OCI-M2 (cell line): ENCODE data around the gene OR52I2.

ENCODE experiments used
- DNase-seq: peaks from one replicate; lab custom pipeline; 2025; ENCODE audit not compliant: unreplicated experiment; lab: John Stamatoyannopoulos, UW

The OR52I2 gene

DNA sequence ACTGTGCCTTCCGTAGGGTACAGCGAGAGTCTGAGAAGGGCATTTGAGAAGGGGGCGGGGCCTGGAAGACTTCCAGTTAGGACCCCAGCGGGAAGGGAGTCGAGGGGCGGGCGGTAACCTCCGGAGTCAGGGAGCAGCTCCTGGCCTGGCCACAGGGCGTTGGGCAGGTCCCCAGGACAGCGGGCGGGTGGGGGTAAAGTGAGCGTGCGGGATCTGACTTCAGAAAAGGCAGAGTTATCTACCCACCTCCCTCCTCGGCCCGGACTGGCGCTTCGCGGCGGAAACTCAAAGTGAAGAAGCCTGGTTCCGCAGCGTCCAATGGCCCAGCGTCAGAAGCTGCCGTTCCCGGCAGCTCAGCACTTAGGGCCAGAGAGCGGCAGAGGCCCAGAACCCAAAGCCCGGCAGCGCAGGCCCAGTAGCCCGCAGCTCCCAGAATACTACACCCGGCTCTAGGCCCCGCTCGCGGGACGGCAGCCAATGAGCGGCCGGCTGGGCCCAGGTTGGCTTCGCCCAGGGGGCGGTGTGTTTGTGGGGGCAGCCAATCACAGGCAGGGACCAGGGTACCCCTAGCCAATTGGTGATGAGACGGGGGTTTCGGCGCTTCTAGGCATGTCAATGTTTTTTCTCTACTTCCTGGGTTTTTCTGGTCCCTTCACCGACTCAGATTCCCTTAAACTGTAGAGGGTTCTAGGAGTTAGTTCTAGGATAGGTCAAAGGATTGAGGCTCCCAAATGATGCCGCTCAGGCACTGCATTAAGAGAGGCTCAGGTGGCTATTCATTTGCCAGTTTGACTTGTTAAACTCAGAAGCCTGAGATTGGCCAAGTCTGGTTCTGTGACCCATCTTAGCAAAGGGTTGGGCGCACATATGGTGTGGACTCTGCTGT is 26.5 kb downstream of the OR52I2 start, which contains the start of gene TRIM68:
Gene TRIM68, minus strand, starts transcription at position 451 of the 886 bp plus-strand sequence. CDS start 2,727 bp downstream, outside the sequence.
- DNase-seq, result peak; percentile 71

- DNase-seq, result no peak
Observed at GRCh38 chr11:4610258-4610935, 28.9 kb downstream of the OR52I2 start.

DNA sequence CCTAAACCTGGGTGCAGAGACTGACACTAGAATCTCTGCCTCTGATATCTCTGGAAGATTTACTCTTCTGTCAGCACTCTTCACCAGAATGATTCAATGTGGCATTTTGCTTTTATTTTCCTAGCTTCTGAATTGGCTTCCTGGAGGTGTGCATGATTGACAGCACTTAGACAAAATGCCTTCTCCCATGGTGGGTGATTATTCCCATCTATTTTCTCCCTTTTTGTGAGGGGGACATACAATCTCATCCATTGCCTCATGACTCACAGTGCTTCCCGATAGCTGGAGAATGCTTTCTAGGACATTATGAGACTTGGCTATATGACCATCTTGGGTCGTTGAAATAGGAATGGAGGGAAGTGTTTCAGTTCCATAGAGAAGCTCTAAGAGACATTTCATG is 30.4 kb downstream of the OR52I2 start:
- no peak for DNase-seq

GRCh38 chr11:4615856-4616444 is 34.4 kb downstream of the OR52I2 start:
- no peak for DNase-seq

GRCh38 chr11:4619514-4619913 is 38.0 kb downstream of the OR52I2 start:
- no peak for DNase-seq

DNA sequence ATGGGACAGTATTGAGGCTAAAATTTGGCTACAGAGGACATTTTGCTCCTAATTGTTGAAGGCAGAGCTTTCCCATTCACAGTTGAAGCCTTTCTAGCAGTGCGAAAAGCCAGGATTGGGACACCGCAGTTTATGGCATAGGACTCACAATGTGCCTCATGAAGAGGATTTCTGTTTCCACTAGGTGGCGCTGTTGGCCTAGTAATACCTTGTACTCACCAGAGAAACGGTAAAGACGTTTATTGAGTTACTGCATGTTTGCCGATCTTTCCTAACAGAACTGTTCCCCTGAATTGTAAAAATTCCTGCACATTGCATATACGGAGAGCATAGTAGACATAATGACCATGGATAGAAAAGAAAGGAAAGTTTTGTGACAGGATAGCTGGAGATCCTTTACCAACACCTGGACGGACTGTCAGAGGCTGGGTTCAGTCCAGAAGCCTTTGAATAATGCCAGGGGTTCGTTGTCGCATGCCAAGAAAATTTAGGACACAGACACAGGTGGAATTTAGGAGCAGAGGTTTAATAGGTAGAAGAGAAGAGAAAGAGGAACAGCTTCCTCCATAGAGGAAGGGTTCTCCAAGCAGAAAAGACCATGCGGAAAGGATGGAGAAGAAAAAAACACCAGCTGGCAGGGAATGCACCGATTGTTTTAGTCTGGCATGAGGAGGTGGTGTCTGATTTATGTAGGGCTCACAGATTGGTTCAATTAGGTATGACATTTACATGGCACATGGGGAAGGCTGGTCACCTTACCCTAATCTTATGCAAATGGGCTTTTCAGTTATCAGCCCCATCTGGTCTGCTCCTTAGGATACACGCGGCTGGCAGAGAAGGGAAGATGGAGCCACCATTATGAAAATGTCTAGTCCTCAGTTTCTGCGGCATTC is 44.9 kb downstream of the OR52I2 start:
- peak; percentile 45 for DNase-seq

DNA sequence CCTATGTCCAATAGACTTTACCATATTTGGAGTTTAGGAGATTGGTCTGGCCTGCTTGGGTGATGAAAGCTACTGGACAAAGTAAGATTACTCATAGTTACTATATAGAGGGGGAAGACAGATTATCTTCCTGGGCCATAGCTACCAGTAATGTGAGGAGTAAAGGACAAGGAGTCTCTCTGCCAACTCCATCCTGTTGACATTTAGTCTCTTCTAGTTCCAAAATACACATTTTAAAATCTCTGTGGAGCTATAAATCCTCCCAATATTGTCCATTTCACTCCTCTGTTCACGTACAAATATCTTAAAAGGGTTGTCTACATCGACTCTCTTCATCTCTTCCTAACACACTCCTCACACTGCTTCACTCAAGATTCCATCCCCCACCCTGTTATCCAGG is 54.6 kb downstream of the OR52I2 start:
- no peak for DNase-seq

GRCh38 chr11:4636962-4637661 is 55.6 kb downstream of the OR52I2 start, which contains the start of gene OR51D1:
Gene OR51D1 (plus strand): TSS chr11:4637477. CDS start chr11:4639791, 2,314 bp downstream.
- peak; percentile 52 for DNase-seq

GRCh38 chr11:4637662-4638047 is 56.1 kb downstream of the OR52I2 start:
- DNase-seq, result no peak

DNA sequence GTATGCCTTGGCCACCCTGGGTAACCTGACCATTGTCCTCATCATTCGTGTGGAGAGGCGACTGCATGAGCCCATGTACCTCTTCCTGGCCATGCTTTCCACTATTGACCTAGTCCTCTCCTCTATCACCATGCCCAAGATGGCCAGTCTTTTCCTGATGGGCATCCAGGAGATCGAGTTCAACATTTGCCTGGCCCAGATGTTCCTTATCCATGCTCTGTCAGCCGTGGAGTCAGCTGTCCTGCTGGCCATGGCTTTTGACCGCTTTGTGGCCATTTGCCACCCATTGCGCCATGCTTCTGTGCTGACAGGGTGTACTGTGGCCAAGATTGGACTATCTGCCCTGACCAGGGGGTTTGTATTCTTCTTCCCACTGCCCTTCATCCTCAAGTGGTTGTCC is 58.4 kb downstream of the OR52I2 start:
- DNase-seq, result no peak

- no peak for DNase-seq
Observed at GRCh38 chr11:4641501-4641900, 60.0 kb downstream of the OR52I2 start.

DNA sequence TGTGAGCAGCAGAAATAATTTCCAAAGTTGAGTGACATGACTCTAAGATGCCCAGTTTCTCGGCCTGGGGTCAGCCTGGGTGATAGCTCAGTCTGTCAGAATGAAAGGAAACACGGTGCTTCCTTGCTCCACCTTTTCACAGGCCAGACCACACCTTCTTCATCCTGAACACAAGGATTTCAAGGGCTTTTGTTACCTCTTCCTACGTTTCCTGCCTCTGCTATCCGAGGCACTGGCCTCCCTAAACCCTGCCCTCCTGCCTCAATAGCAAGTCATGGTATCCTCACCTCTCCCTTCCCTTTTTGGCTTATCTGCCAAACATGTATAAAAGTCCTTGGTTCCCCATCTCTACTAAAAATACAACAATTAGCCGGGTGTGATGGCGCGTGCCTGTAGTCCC is 60.5 kb downstream of the OR52I2 start:
- no peak for DNase-seq
